BLaER1 treated with 17β-estradiol and CSF1 and Interleukin-3, amounts not matched to agents 10 nM and 100 nM (cell line): ENCODE data around the gene SPAG9.

Source experiments
- H3K27ac ChIP-seq, 11 experiments: shearing (Covaris generic); formaldehyde crosslinking; 2 replicates each; pipeline ENCODE4 v1.8.1; 2022
- H3K27me3 ChIP-seq, 11 experiments: shearing (Covaris generic); formaldehyde crosslinking; 2 replicates each; pipeline ENCODE4 v1.8.1; 2022
- H3K36me3 ChIP-seq, 11 experiments: shearing (Covaris generic); formaldehyde crosslinking; 2 replicates each; pipeline ENCODE4 v1.8.1; 2022
- H3K4me1 ChIP-seq, 10 experiments: shearing (Covaris generic); formaldehyde crosslinking; 2 replicates each; pipeline ENCODE4 v1.8.1; 2022
- H3K4me2 ChIP-seq, 11 experiments: shearing (Covaris generic); formaldehyde crosslinking; 2 replicates each; pipeline ENCODE4 v1.8.1; 2022
- H3K4me3 ChIP-seq, 10 experiments: shearing (Covaris generic); formaldehyde crosslinking; 2 replicates each; pipeline ENCODE4 v1.8.1; 2022
- H3K9ac ChIP-seq, 11 experiments: shearing (Covaris generic); formaldehyde crosslinking; 2 replicates each; pipeline ENCODE4 v1.8.1; 2022
- H3K9me3 ChIP-seq, 11 experiments: shearing (Covaris generic); formaldehyde crosslinking; replicated peaks in 1 of 11; 2 replicates each; pipeline ENCODE4 v1.8.1; 2022
- H4K20me1 ChIP-seq, 11 experiments: shearing (Covaris generic); formaldehyde crosslinking; 2 replicates each; pipeline ENCODE4 v1.8.1; 2022
- Cebpa-rat ChIP-seq, 11 experiments: shearing (Covaris generic); IDR thresholded peaks; 2 replicates each; pipeline ENCODE4 v1.8.1; 2022

SPAG9 gene, protein sequence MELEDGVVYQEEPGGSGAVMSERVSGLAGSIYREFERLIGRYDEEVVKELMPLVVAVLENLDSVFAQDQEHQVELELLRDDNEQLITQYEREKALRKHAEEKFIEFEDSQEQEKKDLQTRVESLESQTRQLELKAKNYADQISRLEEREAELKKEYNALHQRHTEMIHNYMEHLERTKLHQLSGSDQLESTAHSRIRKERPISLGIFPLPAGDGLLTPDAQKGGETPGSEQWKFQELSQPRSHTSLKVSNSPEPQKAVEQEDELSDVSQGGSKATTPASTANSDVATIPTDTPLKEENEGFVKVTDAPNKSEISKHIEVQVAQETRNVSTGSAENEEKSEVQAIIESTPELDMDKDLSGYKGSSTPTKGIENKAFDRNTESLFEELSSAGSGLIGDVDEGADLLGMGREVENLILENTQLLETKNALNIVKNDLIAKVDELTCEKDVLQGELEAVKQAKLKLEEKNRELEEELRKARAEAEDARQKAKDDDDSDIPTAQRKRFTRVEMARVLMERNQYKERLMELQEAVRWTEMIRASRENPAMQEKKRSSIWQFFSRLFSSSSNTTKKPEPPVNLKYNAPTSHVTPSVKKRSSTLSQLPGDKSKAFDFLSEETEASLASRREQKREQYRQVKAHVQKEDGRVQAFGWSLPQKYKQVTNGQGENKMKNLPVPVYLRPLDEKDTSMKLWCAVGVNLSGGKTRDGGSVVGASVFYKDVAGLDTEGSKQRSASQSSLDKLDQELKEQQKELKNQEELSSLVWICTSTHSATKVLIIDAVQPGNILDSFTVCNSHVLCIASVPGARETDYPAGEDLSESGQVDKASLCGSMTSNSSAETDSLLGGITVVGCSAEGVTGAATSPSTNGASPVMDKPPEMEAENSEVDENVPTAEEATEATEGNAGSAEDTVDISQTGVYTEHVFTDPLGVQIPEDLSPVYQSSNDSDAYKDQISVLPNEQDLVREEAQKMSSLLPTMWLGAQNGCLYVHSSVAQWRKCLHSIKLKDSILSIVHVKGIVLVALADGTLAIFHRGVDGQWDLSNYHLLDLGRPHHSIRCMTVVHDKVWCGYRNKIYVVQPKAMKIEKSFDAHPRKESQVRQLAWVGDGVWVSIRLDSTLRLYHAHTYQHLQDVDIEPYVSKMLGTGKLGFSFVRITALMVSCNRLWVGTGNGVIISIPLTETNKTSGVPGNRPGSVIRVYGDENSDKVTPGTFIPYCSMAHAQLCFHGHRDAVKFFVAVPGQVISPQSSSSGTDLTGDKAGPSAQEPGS (N-terminal part only)

DNA sequence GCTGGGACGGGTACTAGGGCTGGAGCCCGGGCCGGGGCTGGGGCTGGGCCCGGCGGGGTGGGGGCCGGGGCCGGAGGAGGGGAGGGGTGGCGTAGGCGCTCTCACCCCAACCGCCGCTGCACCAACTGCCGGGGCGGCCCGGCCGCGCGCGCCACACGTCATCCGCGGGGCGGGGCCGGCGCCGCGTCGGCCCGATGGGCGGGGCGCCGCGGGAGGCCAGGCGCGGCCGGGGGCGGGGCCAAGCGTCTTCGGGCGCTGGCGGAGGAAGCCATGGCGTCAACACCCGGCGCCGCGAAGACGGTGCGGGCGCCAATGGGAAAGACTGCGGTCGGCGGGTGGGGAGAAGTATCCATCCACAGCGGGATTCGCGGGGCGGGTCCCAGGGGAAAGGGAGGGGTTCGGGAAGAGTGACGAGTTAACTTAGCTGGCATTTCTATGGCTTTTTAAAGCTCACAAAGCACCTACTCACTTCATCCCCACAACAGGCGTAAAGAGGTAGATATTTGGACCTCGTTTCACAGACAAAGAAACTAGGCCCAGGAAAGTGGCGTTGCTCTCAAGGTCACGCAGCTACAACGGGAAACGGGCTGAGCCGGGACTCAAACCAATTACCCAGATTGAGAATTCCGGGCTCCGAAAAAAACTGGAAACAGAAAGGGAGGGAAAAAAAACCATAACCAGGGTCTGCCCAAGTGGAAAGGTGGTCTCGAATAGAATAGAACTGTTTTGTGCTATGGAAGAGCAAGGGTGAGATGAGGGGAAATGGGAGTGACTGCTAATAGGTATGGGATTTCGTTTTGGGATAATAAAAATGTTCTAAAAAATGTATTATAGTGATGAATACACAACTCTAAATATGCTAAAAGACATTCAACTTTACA lies at the start of gene SPAG9:
TSS of gene SPAG9 (minus strand) at position 130 of the 881 bp plus-strand sequence. CDS start 212 bp downstream, outside the sequence.
- Histone ChIP-seq H3K27me3 (no peaks in the 10 kb centered on the region), H3K27ac (peak within 1 kb of the TSS; percentile 86 to 98 (median 96)), H3K4me1 (peaks cover 34 to 50% (median 48%) of the 10 kb centered on the region in 10 experiments), H3K9me3 (no peaks in the 10 kb centered on the region), H3K9ac (peak within 1 kb of the TSS; percentile 84 to 94 (median 92)), H4K20me1 (peaks cover 27 to 46% (median 43%) of the 10 kb centered on the region in 11 experiments), H3K36me3 (peaks cover 0 to 6% (median 0%) of the 10 kb centered on the region in 11 experiments; a peak in 2 of 22 replicates), H3K4me2 (peak within 1 kb of the TSS; percentile 88 to 98 (median 96)), H3K4me3 (peak within 1 kb of the TSS; percentile 85 to 98 (median 95))
- TF ChIP-seq Cebpa-rat (IDR thresholded peaks at IDR 0.05): no peak

- H3K27me3 ChIP-seq: no peaks in the 10 kb centered on the region
- peaks cover 25 to 35% (median 33%) of the 10 kb centered on the region in 10 experiments for H3K4me1 ChIP-seq
- peaks cover 63 to 78% (median 71%) of the 10 kb centered on the region in 11 experiments for H3K36me3 ChIP-seq
- peak overlapping the region in 2 of 11 experiments; percentile 95 to 97; a peak in 2 of 22 replicates for H3K4me2 ChIP-seq
- H3K9me3 ChIP-seq: no peaks in the 10 kb centered on the region
- 0 out of 22 replicates have a peak overlapping the region, but pooled peaks of 1 of the 11 experiments have one; percentile 21 for H3K9ac ChIP-seq
- TF ChIP-seq Cebpa-rat (IDR thresholded peaks at IDR 0.05): no peak
- no peak overlapping the region for H3K27ac ChIP-seq
- no peak overlapping the region for H3K4me3 ChIP-seq
- peaks cover 15 to 87% (median 62%) of the 10 kb centered on the region in 11 experiments; a peak in 20 of 22 replicates for H4K20me1 ChIP-seq
These were observed 48.7 kb upstream of the SPAG9 start for GRCh38 chr17:51169340-51169739.

- Histone ChIP-seq H3K4me1 (peaks cover 25 to 44% (median 32%) of the 10 kb centered on the region in 10 experiments), H3K4me2 (peak overlapping the region; percentile 82 to 97 (median 91)), H3K9me3 (no peaks in the 10 kb centered on the region), H3K36me3 (peaks cover 46 to 76% (median 69%) of the 10 kb centered on the region in 11 experiments), H4K20me1 (peaks cover 8 to 84% (median 57%) of the 10 kb centered on the region in 11 experiments; a peak in 20 of 22 replicates), H3K4me3 (peak overlapping the region; percentile 68 to 90 (median 82)), H3K27ac (peak overlapping the region; percentile 87 to 98 (median 95)), H3K27me3 (no peaks in the 10 kb centered on the region), H3K9ac (peak overlapping the region; percentile 92 to 97 (median 95))
- no peak for TF ChIP-seq Cebpa-rat (IDR thresholded peaks at IDR 0.05)
These were observed 46.6 kb upstream of the SPAG9 start for GRCh38 chr17:51166987-51167931.

DNA sequence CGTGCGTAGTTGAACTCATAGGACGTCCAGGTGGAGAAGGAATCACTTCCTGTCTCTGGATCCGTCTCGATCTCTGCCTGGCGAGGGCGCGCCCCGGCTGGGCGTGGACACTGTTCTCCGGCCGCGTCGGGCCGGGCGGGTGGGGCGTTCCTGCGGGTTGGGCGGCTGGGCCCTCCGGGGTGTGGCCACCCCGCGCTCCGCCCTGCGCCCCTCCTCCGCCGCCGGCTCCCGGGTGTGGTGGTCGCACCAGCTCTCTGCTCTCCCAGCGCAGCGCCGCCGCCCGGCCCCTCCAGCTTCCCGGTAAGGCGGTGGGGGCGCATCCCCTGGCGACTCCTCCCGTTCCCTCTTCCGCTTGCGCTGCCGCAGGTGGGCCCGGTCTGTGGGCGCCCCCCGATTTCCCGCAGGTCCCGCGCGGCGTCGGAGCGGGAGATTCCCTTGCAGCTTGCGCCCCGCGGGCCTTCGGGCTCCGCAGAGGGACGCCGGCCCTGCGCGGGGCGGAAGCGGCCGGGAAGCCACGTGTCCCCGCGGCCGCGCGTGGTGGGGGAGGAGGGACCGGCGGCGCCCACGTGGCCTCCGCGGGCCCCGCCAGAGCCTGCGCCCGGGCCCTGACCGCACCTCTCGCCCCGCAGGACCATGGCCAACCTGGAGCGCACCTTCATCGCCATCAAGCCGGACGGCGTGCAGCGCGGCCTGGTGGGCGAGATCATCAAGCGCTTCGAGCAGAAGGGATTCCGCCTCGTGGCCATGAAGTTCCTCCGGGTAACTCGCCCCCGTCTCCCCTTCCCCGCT lies 45.7 kb upstream of the SPAG9 start, which contains the start of gene NME2:
TSS of gene NME2 (plus strand) at position 214 of the 789 bp plus-strand sequence. CDS start at position 634, 420 bp downstream.
- H3K4me3 ChIP-seq: peak within 1 kb of the TSS; percentile 68 to 90 (median 82)
- peak within 1 kb of the TSS; percentile 87 to 98 (median 95) for H3K27ac ChIP-seq
- H4K20me1 ChIP-seq: peaks cover 8 to 84% (median 54%) of the 10 kb centered on the region in 11 experiments; a peak in 20 of 22 replicates
- H3K9me3 ChIP-seq: no peaks in the 10 kb centered on the region
- peaks cover 46 to 76% (median 69%) of the 10 kb centered on the region in 11 experiments for H3K36me3 ChIP-seq
- no peaks in the 10 kb centered on the region for H3K27me3 ChIP-seq
- peak within 1 kb of the TSS; percentile 92 to 97 (median 95) for H3K9ac ChIP-seq
- H3K4me2 ChIP-seq: peak within 1 kb of the TSS; percentile 82 to 99 (median 91)
- no peak for TF ChIP-seq Cebpa-rat (IDR thresholded peaks at IDR 0.05)
- peaks cover 25 to 44% (median 30%) of the 10 kb centered on the region in 10 experiments for H3K4me1 ChIP-seq

GRCh38 chr17:51165680-51166197 lies 45.1 kb upstream of the SPAG9 start:
- Histone ChIP-seq H3K36me3 (peaks cover 46 to 76% (median 69%) of the 10 kb centered on the region in 11 experiments), H4K20me1 (peaks cover 8 to 84% (median 54%) of the 10 kb centered on the region in 11 experiments; a peak in 20 of 22 replicates), H3K4me2 (peak overlapping the region; percentile 82 to 99 (median 91)), H3K4me3 (peak overlapping the region; percentile 68 to 90 (median 82)), H3K9ac (peak overlapping the region; percentile 92 to 97 (median 95)), H3K27me3 (no peaks in the 10 kb centered on the region), H3K9me3 (no peaks in the 10 kb centered on the region), H3K27ac (peak overlapping the region; percentile 87 to 98 (median 95)), H3K4me1 (peaks cover 25 to 44% (median 30%) of the 10 kb centered on the region in 10 experiments)
- no peak for TF ChIP-seq Cebpa-rat (IDR thresholded peaks at IDR 0.05)
